Inflammatory macrophage (primary cell): ENCODE results near the gene EEF1G.

ENCODE experiments used
- DNase-seq, 2 donors: peaks; one replicate each; pipeline ENCODE4 v3.0.0-alpha.2; 2020 to 2022

The EEF1G gene

GRCh38 chr11:62538470-62539237 is 35.0 kb downstream of the EEF1G start:
- no peak for DNase-seq

- DNase-seq: no peak
Measured at GRCh38 chr11:62536301-62536957, 37.3 kb downstream of the EEF1G start.

GRCh38 chr11:62535802-62536201 is 37.9 kb downstream of the EEF1G start:
- DNase-seq: no peak

GRCh38 chr11:62534779-62535545 is 38.7 kb downstream of the EEF1G start:
- no peak for DNase-seq

GRCh38 chr11:62532096-62532495 is 41.6 kb downstream of the EEF1G start:
- no peak for DNase-seq

- DNase-seq: no peak
Measured at GRCh38 chr11:62516736-62517371, 56.8 kb downstream of the EEF1G start.

GRCh38 chr11:62514151-62514550 is 59.5 kb downstream of the EEF1G start:
- no peak for DNase-seq

GRCh38 chr11:62513626-62514025 is 60.1 kb downstream of the EEF1G start:
- no peak for DNase-seq

GRCh38 chr11:62512961-62513360 is 60.7 kb downstream of the EEF1G start:
- DNase-seq: no peak
